GM06990 (cell line): ENCODE data around the gene EEIG1.

Experiments used
- DNase-seq: peaks from one replicate; pipeline ENCODE4 v3.0.0-alpha.2; 2011; ENCODE audit not compliant: insufficient read length; ENCODE audit errors: extremely low read depth
- H3K27me3 ChIP-seq: replicated peaks from 2 replicates; pipeline ENCODE4 v1.6.0; 2011; ENCODE audit warnings: low read length; ENCODE audit not compliant: control insufficient read depth, insufficient read depth
- H3K36me3 ChIP-seq: 2 replicates; pipeline ENCODE4 v1.5.1; 2011; ENCODE audit warnings: low read length; ENCODE audit not compliant: control insufficient read depth, insufficient read depth
- H3K4me3 ChIP-seq: replicated peaks from 2 replicates; pipeline ENCODE4 v1.5.1; 2011; ENCODE audit warnings: low read depth, mild to moderate bottlenecking, control low read depth, low read length
- TF ChIP-seq, protein P1 (sequence below): IDR thresholded peaks from 2 replicates; pipeline ENCODE4 v1.5.1; 2011; ENCODE audit warnings: low read length, control low read depth, mild to moderate bottlenecking, inconsistent platforms; ENCODE audit not compliant: insufficient read depth, poor library complexity, severe bottlenecking

Gene EEIG1

DNA sequence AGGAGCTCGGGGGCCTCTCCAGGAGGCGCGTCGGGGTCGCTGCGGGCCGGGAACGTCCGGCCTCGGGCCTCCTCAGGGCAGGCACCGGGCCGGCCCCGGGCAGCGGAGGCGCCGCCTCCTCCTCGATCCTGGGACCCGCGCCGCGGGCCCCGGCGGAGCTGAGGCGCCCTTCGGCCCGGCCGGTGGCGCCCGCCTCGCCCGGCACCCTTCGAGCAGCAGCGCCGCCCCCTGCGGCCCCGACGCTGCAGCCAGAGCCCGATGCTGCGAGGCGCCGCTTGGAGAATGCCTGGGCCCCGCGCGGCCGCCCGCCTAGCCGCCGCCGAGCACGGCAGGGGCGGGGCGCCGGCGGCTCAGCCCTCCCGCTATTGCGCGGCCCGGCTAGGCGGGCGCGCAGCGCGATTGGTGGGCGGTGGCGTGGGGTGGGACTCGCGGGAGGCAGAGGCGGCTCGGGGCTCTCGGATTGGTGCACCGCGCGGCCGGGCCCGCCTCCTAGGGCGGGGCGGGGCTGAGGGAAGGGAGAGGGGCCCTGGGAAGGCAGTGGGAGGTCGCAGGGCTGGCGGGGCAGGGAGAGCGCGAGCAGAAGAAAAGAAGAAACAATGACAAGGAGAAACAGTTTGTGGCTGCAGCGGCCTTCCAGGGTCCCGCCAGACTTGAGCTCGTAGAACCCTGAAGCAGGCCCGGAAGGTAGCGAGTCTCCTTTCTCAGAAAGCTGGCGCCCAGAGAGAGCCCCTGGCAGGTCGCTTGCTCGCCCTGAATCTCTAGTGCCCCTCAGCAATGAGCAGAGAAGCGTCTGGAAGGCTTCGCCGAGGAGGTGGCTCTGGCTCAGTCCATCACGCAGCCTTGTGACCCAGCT is at the start of gene EEIG1:
EEIG1 (minus strand) TSS at position 284 of the 853 bp plus-strand sequence. CDS start 852 bp downstream, outside the sequence.
- TF ChIP-seq, protein P1, sequence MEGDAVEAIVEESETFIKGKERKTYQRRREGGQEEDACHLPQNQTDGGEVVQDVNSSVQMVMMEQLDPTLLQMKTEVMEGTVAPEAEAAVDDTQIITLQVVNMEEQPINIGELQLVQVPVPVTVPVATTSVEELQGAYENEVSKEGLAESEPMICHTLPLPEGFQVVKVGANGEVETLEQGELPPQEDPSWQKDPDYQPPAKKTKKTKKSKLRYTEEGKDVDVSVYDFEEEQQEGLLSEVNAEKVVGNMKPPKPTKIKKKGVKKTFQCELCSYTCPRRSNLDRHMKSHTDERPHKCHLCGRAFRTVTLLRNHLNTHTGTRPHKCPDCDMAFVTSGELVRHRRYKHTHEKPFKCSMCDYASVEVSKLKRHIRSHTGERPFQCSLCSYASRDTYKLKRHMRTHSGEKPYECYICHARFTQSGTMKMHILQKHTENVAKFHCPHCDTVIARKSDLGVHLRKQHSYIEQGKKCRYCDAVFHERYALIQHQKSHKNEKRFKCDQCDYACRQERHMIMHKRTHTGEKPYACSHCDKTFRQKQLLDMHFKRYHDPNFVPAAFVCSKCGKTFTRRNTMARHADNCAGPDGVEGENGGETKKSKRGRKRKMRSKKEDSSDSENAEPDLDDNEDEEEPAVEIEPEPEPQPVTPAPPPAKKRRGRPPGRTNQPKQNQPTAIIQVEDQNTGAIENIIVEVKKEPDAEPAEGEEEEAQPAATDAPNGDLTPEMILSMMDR: no peak
- no peaks in the 10 kb centered on the region for H3K27me3 ChIP-seq
- peaks cover 2% of the 10 kb centered on the region for H3K36me3 ChIP-seq
- peak; percentile 96 for DNase-seq
- peak within 1 kb of the TSS; percentile 83 for H3K4me3 ChIP-seq

DNA sequence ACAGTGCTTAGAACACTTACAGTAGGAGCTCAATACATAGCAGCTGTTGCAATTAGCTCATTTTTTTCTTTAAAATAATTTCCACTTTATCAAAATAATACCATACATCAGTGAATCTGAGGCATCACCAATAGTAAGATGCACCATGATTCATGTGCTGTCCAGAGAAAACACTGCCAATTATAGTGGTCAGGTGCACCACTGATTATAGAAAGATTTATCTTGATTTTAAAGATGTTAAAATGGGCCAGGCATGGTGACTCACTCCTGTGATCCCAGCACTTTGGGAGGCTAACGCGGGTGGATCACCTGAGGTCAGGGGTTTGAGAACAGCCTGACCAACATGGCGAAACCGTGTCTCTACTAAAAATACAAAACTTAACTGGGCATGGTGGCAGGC is 46.9 kb upstream of the EEIG1 start:
- TF ChIP-seq, protein P1: no peak
- Histone ChIP-seq H3K27me3 (no peaks in the 10 kb centered on the region), H3K36me3 (no peaks in the 10 kb centered on the region), H3K4me3 (no peak overlapping the region)
- no peak for DNase-seq

DNA sequence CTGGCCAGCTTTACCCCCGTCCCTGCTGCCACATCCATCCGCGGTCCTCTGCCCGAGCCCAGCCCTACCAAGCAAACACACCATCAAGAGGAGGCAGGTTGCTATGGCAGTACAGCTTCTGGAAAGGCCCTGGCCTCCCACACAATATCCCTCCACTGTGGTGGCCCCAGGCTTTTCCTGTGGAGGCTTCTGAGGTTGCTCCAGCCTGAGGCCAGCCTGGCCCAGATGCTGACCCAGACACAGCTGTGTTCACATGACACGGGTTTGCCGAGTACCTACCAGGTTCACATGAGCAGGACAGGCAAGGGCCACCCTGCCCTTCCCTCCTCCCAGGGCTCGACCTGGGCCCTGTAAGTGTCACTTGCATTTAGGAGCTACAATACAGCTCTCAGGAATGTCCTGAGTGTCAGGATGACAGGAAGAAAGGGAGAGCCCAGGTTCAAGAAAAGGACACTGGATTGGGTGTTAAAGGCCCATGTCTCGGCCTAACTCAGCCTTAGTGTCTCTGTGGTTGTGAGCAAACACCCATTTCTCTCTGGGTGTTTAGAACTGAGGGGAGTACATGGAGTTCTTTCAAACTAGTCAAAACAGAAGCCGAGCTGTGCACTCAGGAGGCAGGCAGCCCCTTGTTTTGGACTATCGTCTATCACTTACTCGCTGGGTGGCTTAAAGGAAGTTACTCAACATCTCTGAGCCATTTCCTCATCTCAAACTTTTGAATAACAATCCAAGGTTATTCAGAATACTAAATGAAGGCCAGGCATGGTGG is 46.2 kb upstream of the EEIG1 start:
- Histone ChIP-seq H3K27me3 (no peaks in the 10 kb centered on the region), H3K4me3 (no peak overlapping the region), H3K36me3 (no peaks in the 10 kb centered on the region)
- TF ChIP-seq, protein P1: no peak
- peak; percentile 64 for DNase-seq

DNA sequence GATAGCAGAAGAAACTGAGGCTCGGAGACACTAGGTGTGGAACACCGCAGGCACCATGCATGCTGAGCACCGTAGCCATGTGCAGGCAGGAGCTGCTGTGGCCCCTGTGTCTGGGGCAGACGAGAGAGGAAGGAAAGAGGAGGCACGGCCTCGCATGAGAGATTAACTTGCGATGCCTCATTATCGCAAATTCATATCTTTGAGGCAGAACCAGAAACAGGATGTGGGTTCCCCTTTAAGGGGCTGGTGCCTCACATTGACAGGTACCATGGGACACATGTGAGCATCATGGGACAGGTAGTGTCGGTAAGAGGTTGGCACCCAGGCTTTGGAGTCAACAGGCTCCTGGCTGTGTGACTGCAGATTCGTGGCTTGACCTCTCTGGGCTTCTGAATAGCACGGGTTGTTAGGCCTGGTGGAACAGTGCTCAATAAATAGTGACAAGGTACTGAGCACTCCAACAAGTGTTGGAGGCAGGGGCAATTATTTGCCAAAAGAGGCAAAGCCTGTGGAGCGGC is 45.5 kb upstream of the EEIG1 start:
- no peak overlapping the region for H3K4me3 ChIP-seq
- TF ChIP-seq, protein P1: no peak

DNA sequence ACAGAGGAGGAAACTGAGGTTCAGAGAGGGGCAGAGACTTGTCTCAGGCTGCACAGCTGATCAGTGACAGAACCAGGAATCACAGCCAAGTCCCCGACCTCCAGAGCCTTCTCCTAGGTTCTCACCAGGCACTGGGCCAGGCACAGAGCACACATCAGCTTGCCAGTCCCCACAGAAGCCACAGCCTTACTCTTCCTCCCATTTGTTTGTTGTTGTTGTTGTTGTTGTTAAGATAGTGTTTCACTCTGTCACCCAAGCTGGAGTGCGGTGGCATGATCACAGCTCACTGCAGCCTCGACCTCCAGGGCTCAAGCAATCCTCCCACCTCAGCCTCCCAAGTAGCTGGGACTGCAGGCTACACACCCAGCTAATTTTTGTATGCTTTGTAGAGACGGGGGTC is 44.9 kb upstream of the EEIG1 start:
- TF ChIP-seq, protein P1: no peak
- no peaks in the 10 kb centered on the region for H3K27me3 ChIP-seq
- H3K4me3 ChIP-seq: no peak overlapping the region
- DNase-seq: no peak
- H3K36me3 ChIP-seq: no peaks in the 10 kb centered on the region

More for the DNA sequence above, 45.5 kb upstream of the EEIG1 start:
- Histone ChIP-seq H3K36me3 (no peaks in the 10 kb centered on the region), H3K27me3 (no peaks in the 10 kb centered on the region)
- DNase-seq: peak; percentile 71
